CD4-positive, alpha-beta T cell (primary cell): ENCODE results near the gene KRTAP12-2. TPM values are rescaled to one million over a fixed set of nuclear protein-coding genes. Genes with fewer than 3 reads are reported as not detected.

Experiments
- ATAC-seq: fragments of 200-7000 bp; cut with Tn5 transposase; one replicate; pipeline ENCODE4 v1.10.0; 2022; ENCODE audit warnings: mild to moderate bottlenecking; ENCODE audit not compliant: poor library complexity
- CTCF ChIA-PET: fragments of 350-600 bp; sonication (Branson Sonifier 250); formaldehyde crosslinking; loops from one replicate; lab custom pipeline; 2021; ENCODE audit warnings: antibody characterized with exemption, inconsistent platforms; lab: Charles Lee
- POLR2A ChIA-PET: fragments of 350-600 bp; sonication (Branson Sonifier 250); formaldehyde crosslinking; loops from one replicate; lab custom pipeline; 2021; ENCODE audit warnings: antibody characterized with exemption, inconsistent platforms; lab: Charles Lee
- DNase-seq, 14 experiments: peaks; one replicate each; pipeline ENCODE4 v3.0.0-alpha.2; 2013 to 2020; ENCODE audit warnings: mixed read lengths in 2 of 14
- H3K27ac ChIP-seq, 2 donors: one replicate each; pipeline versions ENCODE4 v1.5.1 to v1.7.0; 2013; ENCODE audit warnings: low read length in 2 of 2, low read depth in 1 of 2, mild to moderate bottlenecking in 1 of 2
- H3K27me3 ChIP-seq, 2 experiments: 1 replicate in 1 of 2; 2 replicates in 1 of 2; pipeline versions ENCODE4 v1.6.1 to v1.7.0; 2013; ENCODE audit warnings: low read length in 2 of 2, control low read depth in 1 of 2, mild to moderate bottlenecking in 1 of 2, moderate library complexity in 1 of 2; ENCODE audit not compliant: insufficient read depth in 2 of 2, control insufficient read depth in 1 of 2
- H3K36me3 ChIP-seq: one replicate; pipeline ENCODE4 v1.6.1; 2013; ENCODE audit warnings: low read length, control low read depth; ENCODE audit not compliant: insufficient read depth
- H3K4me1 ChIP-seq: one replicate; pipeline ENCODE4 v1.6.1; 2013; ENCODE audit warnings: low read length, control low read depth; ENCODE audit not compliant: insufficient read depth
- H3K4me3 ChIP-seq: one replicate; pipeline ENCODE4 v1.5.1; 2013; ENCODE audit warnings: mild to moderate bottlenecking, low read length, moderate library complexity
- H3K9me3 ChIP-seq, 2 experiments: 1 replicate in 1 of 2; 2 replicates in 1 of 2; pipeline versions ENCODE4 v1.6.1 to v1.7.0; 2013; ENCODE audit warnings: low read length in 2 of 2, mild to moderate bottlenecking in 2 of 2, control low read depth in 1 of 2, moderate library complexity in 1 of 2; ENCODE audit not compliant: control insufficient read depth in 1 of 2, insufficient read depth in 1 of 2
- H3K27ac Mint-ChIP-seq: one replicate; pipeline ENCODE4 v1.8.0; 2020; ENCODE audit warnings: mixed read lengths
- H3K27me3 Mint-ChIP-seq: one replicate; pipeline ENCODE4 v1.8.0; 2021; ENCODE audit warnings: mixed read lengths
- H3K36me3 Mint-ChIP-seq: one replicate; pipeline ENCODE4 v1.8.0; 2021; ENCODE audit warnings: low read depth, mixed read lengths
- H3K4me1 Mint-ChIP-seq: one replicate; pipeline ENCODE4 v1.8.0; 2021; ENCODE audit warnings: low read depth, mixed read lengths
- H3K4me3 Mint-ChIP-seq: one replicate; pipeline ENCODE4 v1.8.0; 2020; ENCODE audit warnings: mild to moderate bottlenecking, mixed read lengths
- H3K9me3 Mint-ChIP-seq: one replicate; pipeline ENCODE4 v1.8.0; 2020; ENCODE audit warnings: mixed read lengths
- CTCF ChIP-seq: fragments of 200-600 bp; IDR thresholded peaks from one replicate; pipeline ENCODE4 v1.8.0; 2022; ENCODE audit warnings: antibody characterized with exemption, mild to moderate bottlenecking
- intact Hi-C, 2 experiments: fragments of 100-400 bp; cut with DNase I in 1 of 2; cut with micrococcal nuclease in 1 of 2; formaldehyde crosslinking; loops; one replicate each; pipeline versions ENCODE4 v1.15.1 to v1.9.0; 2023 to 2025; cut with DNase I, micrococcal nuclease
- total RNA-seq, 174 experiments: library from RNA in 2 of 174; stranded (reverse) in 2 of 174; gene quantifications; one replicate each; pipeline ENCODE4 v1.2.3 and lab custom pipeline; 2021 to 2026

KRTAP12-2 gene
- total RNA-seq, 2 experiments from 2014 or later: not detected

- Mint-ChIP-seq H3K4me1 (peaks cover 20% of the 10 kb centered on the region), H3K36me3 (no peaks in the 10 kb centered on the region), H3K27me3 (peaks cover 92% of the 10 kb centered on the region), H3K27ac (no peak overlapping the region), H3K4me3 (no peak overlapping the region), H3K9me3 (no peaks in the 10 kb centered on the region)
- Histone ChIP-seq H3K27me3 (peaks cover 85 to 87% of the 10 kb centered on the region in 2 experiments), H3K4me3 (no peak overlapping the region), H3K9me3 (peaks cover 7 to 54% of the 10 kb centered on the region in 2 experiments), H3K4me1 (peaks cover 42% of the 10 kb centered on the region), H3K36me3 (no peaks in the 10 kb centered on the region), H3K27ac (no peak overlapping the region)
- intact Hi-C loops: no loop called here
- CTCF ChIA-PET: no interaction called here
- DNase-seq (no peak), ATAC-seq (no peak)
- POLR2A ChIA-PET: interaction anchor here (0.7 kb wide), 1 partner anchor 80 kb away, joined by 4 read pairs; no protein-coding TSS in a partner anchor
- no peak for TF ChIP-seq CTCF
Measured at GRCh38 chr21:44706026-44706705, 39.4 kb upstream of the KRTAP12-2 start.

DNA sequence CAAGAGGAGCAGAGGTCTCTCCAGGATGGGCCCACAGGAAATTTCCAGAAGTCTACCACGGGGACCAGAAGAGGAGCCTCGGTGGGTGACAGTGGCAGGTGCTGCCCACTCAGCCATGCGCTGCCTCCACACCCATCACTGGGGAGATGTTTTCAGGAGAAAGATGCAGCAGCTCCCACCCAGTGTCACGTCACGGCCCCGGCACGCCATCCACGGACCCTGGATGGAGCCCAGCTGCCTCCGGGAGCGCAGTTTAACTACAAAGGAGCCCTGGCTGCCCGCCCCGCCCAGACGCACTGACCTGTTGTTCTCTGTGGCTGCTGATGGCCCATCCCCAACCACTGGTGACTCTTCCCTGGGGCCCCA is 37.9 kb upstream of the KRTAP12-2 start:
- H3K4me1 ChIP-seq: peaks cover 26% of the 10 kb centered on the region
- no peak overlapping the region for H3K4me3 Mint-ChIP-seq
- H3K4me1 Mint-ChIP-seq: peaks cover 6% of the 10 kb centered on the region
- H3K36me3 ChIP-seq: no peaks in the 10 kb centered on the region
- no peak overlapping the region for H3K27ac ChIP-seq
- TF ChIP-seq CTCF: no peak
- no peak overlapping the region for H3K4me3 ChIP-seq
- H3K27me3 ChIP-seq: peaks cover 82 to 88% of the 10 kb centered on the region in 2 experiments
- intact Hi-C loops: no loop called here
- H3K27ac Mint-ChIP-seq: no peak overlapping the region
- CTCF ChIA-PET: no interaction called here
- peaks cover 7 to 49% of the 10 kb centered on the region in 2 experiments for H3K9me3 ChIP-seq
- no peaks in the 10 kb centered on the region for H3K36me3 Mint-ChIP-seq
- H3K27me3 Mint-ChIP-seq: peaks cover 89% of the 10 kb centered on the region
- DNase-seq: no peak
- no peaks in the 10 kb centered on the region for H3K9me3 Mint-ChIP-seq
- no peak for ATAC-seq
- POLR2A ChIA-PET: no interaction called here

DNA sequence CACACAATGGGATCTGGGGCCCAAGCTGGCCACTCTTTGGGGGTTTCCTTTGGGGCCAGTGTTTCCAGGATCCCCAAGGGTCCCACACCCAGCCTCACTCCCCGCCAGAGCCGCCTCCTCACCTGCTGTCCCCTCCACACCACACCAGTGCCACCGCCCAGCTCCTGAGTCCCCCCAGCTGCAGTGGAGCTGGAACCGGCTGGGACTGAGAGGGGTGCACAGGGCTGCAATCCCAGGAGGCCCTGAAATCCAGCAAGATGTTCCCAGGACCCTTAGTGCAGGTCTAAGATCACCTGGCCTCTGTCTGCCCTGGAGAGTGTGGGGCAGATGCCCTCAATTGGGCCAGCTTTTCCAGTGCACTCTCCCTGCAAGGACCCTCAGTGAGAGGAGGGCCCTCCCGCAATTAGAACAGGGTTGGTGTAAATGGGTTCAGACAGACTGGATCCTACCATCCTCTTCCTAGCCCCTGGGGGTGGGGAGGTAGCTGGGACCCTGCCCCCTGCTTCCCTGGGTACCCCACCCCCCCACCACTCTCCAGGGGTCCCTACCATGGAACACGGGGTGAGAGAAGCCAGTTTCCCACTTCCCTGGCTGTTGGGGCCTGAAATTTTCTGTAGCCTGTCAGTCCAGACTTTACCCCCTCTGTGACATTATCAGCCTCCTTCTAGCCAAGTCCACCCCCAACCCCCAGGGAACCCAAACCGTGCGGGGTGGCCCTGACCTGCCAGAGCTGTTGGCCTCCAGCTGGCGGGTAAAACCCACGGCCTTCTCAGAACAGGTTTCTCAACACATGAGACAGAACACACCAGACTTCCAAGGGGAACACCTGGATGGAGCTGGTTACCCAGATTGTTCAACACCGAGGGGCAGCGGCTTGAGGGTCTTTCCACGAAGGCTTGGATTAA is 37.3 kb upstream of the KRTAP12-2 start:
- Histone ChIP-seq H3K36me3 (no peaks in the 10 kb centered on the region), H3K4me3 (no peak overlapping the region), H3K9me3 (peaks cover 7 to 49% of the 10 kb centered on the region in 2 experiments), H3K27me3 (peaks cover 79 to 86% of the 10 kb centered on the region in 2 experiments), H3K27ac (no peak overlapping the region), H3K4me1 (peaks cover 20% of the 10 kb centered on the region)
- ChIA-PET POLR2A (no interaction called here), CTCF (no interaction called here)
- Mint-ChIP-seq H3K9me3 (no peaks in the 10 kb centered on the region), H3K27ac (no peak overlapping the region), H3K4me1 (peaks cover under 1% of the 10 kb centered on the region), H3K4me3 (no peak overlapping the region), H3K36me3 (no peaks in the 10 kb centered on the region), H3K27me3 (peaks cover 86% of the 10 kb centered on the region)
- intact Hi-C loops: no loop called here
- DNase-seq: no peak
- TF ChIP-seq CTCF: no peak
- ATAC-seq: no peak
